Right cardiac atrium (tissue), 5 donors: ENCODE results near the gene CDC42SE2. TPM values are rescaled to one million over a fixed set of nuclear protein-coding genes. Genes with fewer than 3 reads are reported as not detected.
"Not testable (repeated sequence)": the region's sequence is repeated elsewhere in the genome, so short reads cannot be mapped to it uniquely, and the experiment has no call there.

Experiments
- ATAC-seq, 2 donors: fragments of 200-7000 bp; cut with Tn5 transposase; one replicate each; pipeline versions ENCODE4 v1.8.0 to v1.9.1; 2020; ENCODE audit warnings: moderate library complexity in 2 of 2, mild to moderate bottlenecking in 1 of 2
- DNase-seq, 3 donors: peaks; one replicate each; pipeline ENCODE4 v3.0.0-alpha.2; 2020
- H3K27ac ChIP-seq: one replicate; pipeline ENCODE4 v1.5.1; 2013; ENCODE audit warnings: mild to moderate bottlenecking, low read length, control low read depth, moderate library complexity
- H3K27me3 ChIP-seq: one replicate; pipeline ENCODE4 v1.6.1; 2013; ENCODE audit not compliant: control insufficient read depth, insufficient read depth
- H3K4me1 ChIP-seq: one replicate; pipeline ENCODE4 v1.6.1; 2013; ENCODE audit warnings: low read length; ENCODE audit not compliant: control insufficient read depth, insufficient read depth
- H3K4me3 ChIP-seq: one replicate; pipeline ENCODE4 v1.5.1; 2013; ENCODE audit warnings: low read length, control low read depth
- H3K9me3 ChIP-seq: one replicate; pipeline ENCODE4 v1.6.1; 2013; ENCODE audit warnings: low read length; ENCODE audit not compliant: control insufficient read depth
- WGBS: extraction: QIAGEN DNeasy Blood & Tissue Kit; methylation state at CpG from one replicate; pipeline ENCODE4 v1.1.7; 2013; 5-methylcytosine and 5-hydroxymethylcytosine counted together
- intact Hi-C, 4 donors: fragments of 100-400 bp; cut with DNase I; formaldehyde crosslinking; loops; one replicate each; pipeline versions ENCODE4 v1.11.0 to v1.14.0; 2022 to 2023
- polyA plus RNA-seq: library from polyadenylated mRNA; stranded (reverse); fragments of 200-250 nt; gene quantifications from one replicate; pipeline ENCODE4 v1.2.3, GENCODE V29; 2013
- total RNA-seq, 4 donors: library from RNA; stranded (reverse); fragmentation: NEBNext Ultra II Directional; extraction: Animal tissue kit (Norgen Biotek cat#: 25700); gene quantifications; one replicate each; pipeline ENCODE4 v1.2.1, GENCODE V29; 2021
- donor health status: healthy with polysubstance abuse.
- donor health status: DM: no; HTN: yes; CAD: no.
- donor health status: DM: no; HTN: no; CAD: no.
- donor health status: DM: no; HTN: yes; CAD: no; lungs with severe emphysema.
- donor health status: DM: yes; HTN: yes; CAD: no.

CDC42SE2 gene
- total and polyA plus RNA-seq, 5 donors = 7.7 to 14.2 (median 13.2) TPM

DNA sequence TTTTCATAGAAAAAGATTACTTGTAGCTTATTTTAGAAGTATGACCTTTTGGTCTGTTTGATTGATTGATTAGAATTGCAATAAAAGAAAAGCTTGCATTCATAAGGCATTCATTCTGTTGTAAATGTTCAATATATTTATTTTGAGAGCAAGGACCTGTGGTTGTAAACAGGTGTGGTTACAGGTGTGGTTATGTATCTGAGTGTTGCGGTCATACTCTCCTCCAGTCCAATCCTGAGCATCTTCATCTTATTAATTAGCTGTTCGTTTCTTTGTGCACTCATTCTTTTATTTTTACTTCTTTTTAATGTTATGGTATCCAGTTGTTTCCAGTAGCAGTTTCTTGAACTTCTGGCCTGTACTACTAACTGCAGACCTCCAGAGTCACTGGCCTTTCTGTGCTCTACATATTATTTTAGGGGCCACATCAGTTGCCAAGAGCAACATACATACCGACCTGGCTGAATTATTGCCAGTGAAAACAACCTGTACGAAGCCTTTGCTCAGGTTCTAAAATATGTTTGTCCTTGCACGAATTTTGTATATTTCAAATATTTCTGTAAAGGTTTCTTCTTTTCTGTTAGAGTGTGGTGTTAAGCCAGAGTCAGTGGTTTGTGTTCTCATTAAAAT lies 128.7 kb downstream of the CDC42SE2 start:
- no peaks in the 10 kb centered on the region for H3K9me3 ChIP-seq
- DNase-seq = no peak
- H3K27ac ChIP-seq = no peak overlapping the region
- WGBS = 86% methylated on average over 5 of the region's 5 CpGs
- H3K4me1 ChIP-seq = no peaks in the 10 kb centered on the region
- intact Hi-C loops = no loop called here
- H3K4me3 ChIP-seq = no peak overlapping the region
- ATAC-seq = no peak
- no peaks in the 10 kb centered on the region for H3K27me3 ChIP-seq

- Histone ChIP-seq H3K27me3 (no peaks in the 10 kb centered on the region), H3K4me3 (no peak overlapping the region), H3K9me3 (no peaks in the 10 kb centered on the region), H3K4me1 (no peaks in the 10 kb centered on the region), H3K27ac (peak overlapping the region; percentile 62)
- no peak for DNase-seq
- ATAC-seq = peak; percentile 78 to 91
- intact Hi-C loops = no loop called here
- WGBS = 39% methylated on average over 5 of the region's 5 CpGs
These were observed 129.7 kb downstream of the CDC42SE2 start for GRCh38 chr5:131393498-131393968.

GRCh38 chr5:131394128-131394527 lies 130.3 kb downstream of the CDC42SE2 start:
- no peaks in the 10 kb centered on the region for H3K27me3 ChIP-seq
- H3K4me3 ChIP-seq = no peak overlapping the region
- 65% methylated on average over 4 of the region's 4 CpGs for WGBS
- H3K4me1 ChIP-seq = no peaks in the 10 kb centered on the region
- ATAC-seq = peak; percentile 77 to 86
- no peaks in the 10 kb centered on the region for H3K9me3 ChIP-seq
- intact Hi-C loops = no loop called here
- no peak overlapping the region for H3K27ac ChIP-seq
- no peak for DNase-seq

DNA sequence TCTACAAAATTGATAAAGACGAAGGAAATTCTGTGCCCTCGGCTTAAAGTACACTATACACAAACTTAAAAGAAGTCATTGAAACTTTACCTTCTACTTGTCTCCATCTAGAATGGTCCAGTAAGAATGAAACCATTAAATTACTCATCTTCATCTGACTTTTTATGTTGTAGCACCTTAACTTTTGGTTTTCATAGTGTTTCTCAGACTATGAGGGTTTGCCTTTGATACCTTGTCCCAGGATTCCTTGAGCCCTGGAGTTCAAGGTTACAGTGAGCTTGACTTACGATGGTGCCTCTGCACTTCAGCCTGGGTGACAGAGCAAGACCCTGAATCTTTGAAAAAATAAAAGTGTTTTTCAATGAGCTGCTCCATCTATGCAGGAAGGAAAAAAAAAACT lies 132.2 kb downstream of the CDC42SE2 start:
- WGBS = 97% methylated on average over 3 of the region's 3 CpGs
- DNase-seq (no peak), ATAC-seq (no peak)
- Histone ChIP-seq H3K4me1 (no peaks in the 10 kb centered on the region), H3K9me3 (no peaks in the 10 kb centered on the region), H3K27ac (no peak overlapping the region), H3K27me3 (no peaks in the 10 kb centered on the region), H3K4me3 (no peak overlapping the region)
- intact Hi-C loops = no loop called here

GRCh38 chr5:131396630-131397273 lies 132.9 kb downstream of the CDC42SE2 start:
- Histone ChIP-seq H3K4me1 (no peaks in the 10 kb centered on the region), H3K27ac (no peak overlapping the region), H3K27me3 (no peaks in the 10 kb centered on the region), H3K9me3 (no peaks in the 10 kb centered on the region), H3K4me3 (no peak overlapping the region)
- 85% methylated on average over 5 of the region's 5 CpGs for WGBS
- intact Hi-C loops = no loop called here
- ATAC-seq = no peak
- DNase-seq = no peak

DNA sequence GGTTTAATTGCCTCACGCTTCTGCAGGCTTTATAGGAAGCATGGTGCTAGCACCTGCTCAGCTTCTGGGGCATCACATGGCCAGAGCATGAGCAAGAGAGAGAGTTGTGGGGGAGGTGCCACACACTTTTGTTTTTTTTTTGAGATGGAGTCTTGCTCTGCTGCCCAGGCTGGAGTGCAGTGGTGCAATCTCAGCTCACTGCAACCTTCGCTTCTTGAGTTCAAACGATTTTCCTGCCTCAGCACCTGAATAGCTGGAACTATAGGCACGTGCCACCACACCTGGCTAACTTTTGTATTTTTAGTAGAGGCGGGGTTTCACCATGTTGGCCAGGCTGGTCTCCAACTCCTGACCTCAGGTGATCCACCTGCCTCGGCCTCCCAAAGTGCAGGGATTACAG lies 135.2 kb downstream of the CDC42SE2 start:
- H3K9me3 ChIP-seq, DNase-seq, intact Hi-C loops, H3K4me1 ChIP-seq, H3K27ac ChIP-seq, ATAC-seq, H3K4me3 ChIP-seq, H3K27me3 ChIP-seq: not testable (repeated sequence)
- WGBS = 98% methylated on average over 6 of the region's 6 CpGs

GRCh38 chr5:131400585-131400984 lies 136.7 kb downstream of the CDC42SE2 start:
- Histone ChIP-seq H3K9me3 (no peaks in the 10 kb centered on the region), H3K4me3 (no peak overlapping the region), H3K4me1 (no peaks in the 10 kb centered on the region), H3K27me3 (no peaks in the 10 kb centered on the region), H3K27ac (no peak overlapping the region)
- DNase-seq (no peak), ATAC-seq (no peak)
- intact Hi-C loops = no loop called here
- WGBS = 98% methylated on average over 3 of the region's 3 CpGs

DNA sequence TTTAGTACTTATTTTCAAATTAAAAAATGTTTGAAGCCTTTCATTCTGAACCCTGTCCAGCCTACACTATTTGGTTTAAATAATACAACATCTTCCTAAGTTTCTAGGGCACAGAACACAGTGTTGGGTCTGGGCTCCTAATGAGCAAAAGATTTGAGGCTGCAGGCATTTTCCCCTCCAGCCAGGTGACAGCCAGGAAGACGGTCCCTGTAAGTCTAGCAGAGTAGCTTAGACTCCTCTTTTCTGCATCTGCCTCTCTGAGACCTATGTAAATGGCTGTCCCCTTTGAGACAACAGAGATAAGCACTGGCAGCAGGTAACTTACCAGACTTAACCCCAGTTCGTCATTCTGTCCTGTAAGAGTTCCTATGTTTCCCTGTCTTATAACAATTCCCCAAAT lies 141.8 kb downstream of the CDC42SE2 start:
- DNase-seq (no peak), ATAC-seq (no peak)
- WGBS = 93% methylated on average over 2 of the region's 2 CpGs
- intact Hi-C loops = no loop called here
- Histone ChIP-seq H3K27me3 (no peaks in the 10 kb centered on the region), H3K4me3 (no peak overlapping the region), H3K9me3 (no peaks in the 10 kb centered on the region), H3K27ac (no peak overlapping the region), H3K4me1 (no peaks in the 10 kb centered on the region)

DNA sequence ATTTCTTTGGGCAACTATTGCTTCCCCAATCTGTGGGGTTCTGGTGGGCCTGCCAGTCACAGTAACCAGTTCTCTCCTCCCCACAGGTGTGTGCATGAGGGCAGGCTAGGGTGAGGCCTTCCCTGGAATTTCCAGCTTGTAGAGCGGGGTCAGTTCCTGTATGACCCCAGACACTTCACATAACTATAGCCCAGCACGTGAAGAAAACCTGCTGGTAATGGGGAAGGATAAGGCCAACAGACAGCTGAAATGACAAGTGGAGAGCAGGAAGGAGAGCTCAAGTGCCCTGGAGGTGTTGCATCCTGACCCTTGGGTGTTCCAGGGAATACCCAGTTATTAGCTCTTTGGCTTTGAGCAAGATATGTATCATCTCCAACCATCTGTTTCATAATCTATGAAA lies 142.2 kb downstream of the CDC42SE2 start:
- intact Hi-C loops = no loop called here
- Histone ChIP-seq H3K4me3 (no peak overlapping the region), H3K27me3 (no peaks in the 10 kb centered on the region), H3K4me1 (no peaks in the 10 kb centered on the region), H3K27ac (no peak overlapping the region), H3K9me3 (no peaks in the 10 kb centered on the region)
- no peak for ATAC-seq
- 81% methylated on average over 2 of the region's 2 CpGs for WGBS
- no peak for DNase-seq

GRCh38 chr5:131406975-131407638 lies 143.3 kb downstream of the CDC42SE2 start:
- no peak overlapping the region for H3K27ac ChIP-seq
- DNase-seq (no peak), ATAC-seq (no peak)
- intact Hi-C loops = no loop called here
- 95% methylated on average over 6 of the region's 6 CpGs for WGBS
- no peaks in the 10 kb centered on the region for H3K4me1 ChIP-seq
- no peaks in the 10 kb centered on the region for H3K9me3 ChIP-seq
- H3K27me3 ChIP-seq = no peaks in the 10 kb centered on the region
- no peak overlapping the region for H3K4me3 ChIP-seq
